Fibroblast of the aortic adventitia (primary cell): ENCODE results near the gene CAPZB. TPM values are rescaled to one million over a fixed set of nuclear protein-coding genes. Genes with fewer than 3 reads are reported as not detected.

Source experiments
- DNase-seq: peaks from one replicate; pipeline ENCODE4 v3.0.0-alpha.2; 2010; ENCODE audit warnings: low read depth
- H3K4me3 ChIP-seq: 2 replicates; pipeline ENCODE4 v1.5.1; 2011; ENCODE audit warnings: low read depth, mild to moderate bottlenecking, control low read depth, low read length, moderate library complexity
- total RNA-seq: library from RNA; depleted of rRNA; stranded (reverse); fragments of >200 nt; gene quantifications from 2 replicates; pipeline ENCODE4 v1.2.3, GENCODE V29; 2012; ENCODE audit warnings: low replicate concordance
- TF ChIP-seq, protein P1 (sequence below): IDR thresholded peaks from 2 replicates; pipeline ENCODE4 v1.5.1; 2011; ENCODE audit warnings: mild to moderate bottlenecking, low read length, control low read depth, inconsistent platforms; ENCODE audit not compliant: insufficient read depth

Gene CAPZB
- total RNA-seq, 1 donor = 232 TPM

DNA sequence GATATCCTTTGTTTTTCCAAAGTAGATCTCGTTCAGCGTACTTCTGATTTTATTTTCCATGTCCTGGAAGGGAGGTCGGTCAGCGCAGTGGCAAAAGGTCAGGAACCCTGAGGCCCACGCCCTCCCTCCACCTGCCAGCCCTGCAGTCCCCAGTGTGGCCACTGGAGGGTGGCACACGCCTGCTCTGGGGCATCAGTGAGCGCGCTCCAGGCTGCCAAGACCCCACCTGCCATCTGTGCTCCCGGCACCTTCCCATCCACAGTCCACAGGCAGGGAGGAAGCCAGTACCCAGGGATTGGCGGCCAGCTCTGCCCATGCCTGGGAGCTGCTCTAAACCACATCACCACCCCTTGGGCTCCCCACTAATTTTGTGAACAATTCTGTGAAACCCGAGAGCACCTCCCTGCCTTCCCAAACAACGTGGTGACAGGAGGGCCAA lies 140.9 kb downstream of the CAPZB start:
- TF ChIP-seq, protein P1, sequence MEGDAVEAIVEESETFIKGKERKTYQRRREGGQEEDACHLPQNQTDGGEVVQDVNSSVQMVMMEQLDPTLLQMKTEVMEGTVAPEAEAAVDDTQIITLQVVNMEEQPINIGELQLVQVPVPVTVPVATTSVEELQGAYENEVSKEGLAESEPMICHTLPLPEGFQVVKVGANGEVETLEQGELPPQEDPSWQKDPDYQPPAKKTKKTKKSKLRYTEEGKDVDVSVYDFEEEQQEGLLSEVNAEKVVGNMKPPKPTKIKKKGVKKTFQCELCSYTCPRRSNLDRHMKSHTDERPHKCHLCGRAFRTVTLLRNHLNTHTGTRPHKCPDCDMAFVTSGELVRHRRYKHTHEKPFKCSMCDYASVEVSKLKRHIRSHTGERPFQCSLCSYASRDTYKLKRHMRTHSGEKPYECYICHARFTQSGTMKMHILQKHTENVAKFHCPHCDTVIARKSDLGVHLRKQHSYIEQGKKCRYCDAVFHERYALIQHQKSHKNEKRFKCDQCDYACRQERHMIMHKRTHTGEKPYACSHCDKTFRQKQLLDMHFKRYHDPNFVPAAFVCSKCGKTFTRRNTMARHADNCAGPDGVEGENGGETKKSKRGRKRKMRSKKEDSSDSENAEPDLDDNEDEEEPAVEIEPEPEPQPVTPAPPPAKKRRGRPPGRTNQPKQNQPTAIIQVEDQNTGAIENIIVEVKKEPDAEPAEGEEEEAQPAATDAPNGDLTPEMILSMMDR = peak; percentile 95
- peak; percentile 48 for DNase-seq
- H3K4me3 ChIP-seq = no peak overlapping the region

DNA sequence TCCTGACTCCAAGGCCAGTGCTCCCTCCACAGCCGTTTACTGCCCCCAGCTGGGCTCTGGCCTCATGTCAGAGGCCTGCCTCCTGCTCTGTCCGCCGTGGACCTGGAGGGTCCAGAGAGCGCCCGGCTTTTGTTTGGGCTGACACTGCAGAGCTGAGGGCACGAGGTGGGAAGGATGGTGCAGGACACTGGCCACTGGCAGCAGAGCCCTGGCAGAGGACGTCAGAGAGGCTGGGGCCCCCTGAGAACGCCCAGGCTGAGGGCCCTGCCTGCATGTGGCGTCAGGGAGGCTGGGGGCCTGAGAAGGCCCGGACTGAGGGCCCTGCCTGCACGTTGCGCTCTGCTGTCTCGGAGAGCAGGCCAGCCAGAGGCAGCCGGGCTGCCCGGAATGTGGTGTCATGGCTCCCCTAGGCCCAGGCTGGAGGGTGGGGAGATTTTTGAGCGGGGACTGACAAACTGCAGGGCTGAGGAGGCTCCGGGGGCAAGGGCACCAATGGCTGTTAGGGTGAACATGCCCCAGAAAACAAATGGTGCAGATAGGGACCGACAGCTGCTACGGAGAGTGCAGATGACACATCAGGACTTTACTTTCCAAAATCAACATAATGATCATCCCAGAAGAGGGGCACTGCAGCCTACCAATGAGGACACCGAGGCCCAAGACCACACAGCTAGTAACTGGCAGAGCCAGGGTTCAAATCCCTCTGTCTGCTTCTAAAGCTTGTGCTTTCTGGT lies 141.6 kb downstream of the CAPZB start:
- no peak overlapping the region for H3K4me3 ChIP-seq
- DNase-seq = no peak
- TF ChIP-seq, protein P1 = no peak

DNA sequence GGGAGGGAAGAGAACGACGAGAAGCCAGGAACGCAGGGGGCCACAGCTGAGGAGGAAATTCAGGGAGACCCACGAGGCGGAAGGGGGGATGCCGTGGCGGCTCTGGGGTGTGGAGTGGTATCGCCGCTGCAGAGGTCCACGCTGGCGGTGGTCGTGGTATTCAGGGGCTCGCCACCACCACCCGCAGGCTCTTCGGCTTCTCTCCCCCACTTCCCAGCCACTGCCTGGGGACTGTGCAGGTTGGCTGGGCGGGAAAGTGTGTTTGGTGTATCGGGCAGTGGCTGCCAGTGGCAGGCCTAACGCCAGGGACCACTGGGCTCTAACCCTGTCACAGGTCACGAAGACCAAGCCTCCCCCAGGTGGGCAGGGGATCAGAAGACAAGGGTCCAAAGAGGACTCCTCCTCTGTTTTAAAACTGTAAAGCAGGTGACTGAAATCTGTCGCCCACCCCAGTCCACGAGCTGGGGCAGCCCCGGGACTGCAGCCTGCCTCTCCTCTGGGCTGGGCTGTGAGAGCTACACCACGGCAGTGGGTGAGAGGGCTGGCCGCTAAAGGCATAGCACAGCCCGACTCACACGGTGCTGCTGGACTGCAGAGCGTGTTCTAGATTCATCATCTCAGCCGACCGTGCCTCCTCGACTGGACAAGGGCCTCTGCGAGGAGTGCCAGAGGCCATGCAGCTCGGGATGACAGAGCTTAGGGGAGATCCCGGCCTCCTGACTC lies 142.3 kb downstream of the CAPZB start:
- DNase-seq = no peak
- TF ChIP-seq, protein P1 = no peak
- H3K4me3 ChIP-seq = no peak overlapping the region

DNA sequence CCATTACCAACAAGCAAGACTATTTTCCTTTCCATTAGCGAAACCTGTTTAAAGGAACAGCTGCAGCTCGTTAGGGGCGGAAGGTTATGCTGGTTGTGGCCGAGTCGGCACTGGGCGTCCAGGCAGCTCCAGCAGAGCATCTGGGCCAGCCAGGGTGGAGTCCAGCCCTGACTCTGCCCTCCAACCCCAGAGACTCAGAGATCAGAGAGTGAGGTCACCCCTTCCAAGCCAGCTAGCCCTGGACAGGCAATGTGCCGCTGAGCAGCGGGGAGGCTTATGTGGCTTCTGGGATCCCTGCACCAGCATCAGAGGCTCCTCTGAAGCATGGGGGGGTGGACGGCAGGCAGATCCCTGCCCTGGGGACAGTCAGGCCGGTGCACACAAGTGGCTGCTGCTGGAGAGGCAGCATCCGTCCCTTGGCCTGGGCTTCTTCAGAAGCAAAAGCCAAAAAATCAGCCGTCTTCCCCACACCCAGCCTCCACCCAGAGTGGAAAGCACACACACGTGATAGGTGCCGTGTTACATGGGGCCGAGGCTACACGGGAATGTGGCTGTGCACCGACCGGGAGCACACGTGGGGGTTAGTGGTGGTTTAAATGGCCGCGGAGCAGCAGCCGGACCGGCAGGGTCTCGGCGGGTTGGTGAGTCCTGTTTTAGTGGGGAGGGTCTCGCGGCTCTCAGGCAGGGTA lies 143.1 kb downstream of the CAPZB start:
- no peak overlapping the region for H3K4me3 ChIP-seq
- peak; percentile 67 for DNase-seq
- TF ChIP-seq, protein P1 = no peak

DNA sequence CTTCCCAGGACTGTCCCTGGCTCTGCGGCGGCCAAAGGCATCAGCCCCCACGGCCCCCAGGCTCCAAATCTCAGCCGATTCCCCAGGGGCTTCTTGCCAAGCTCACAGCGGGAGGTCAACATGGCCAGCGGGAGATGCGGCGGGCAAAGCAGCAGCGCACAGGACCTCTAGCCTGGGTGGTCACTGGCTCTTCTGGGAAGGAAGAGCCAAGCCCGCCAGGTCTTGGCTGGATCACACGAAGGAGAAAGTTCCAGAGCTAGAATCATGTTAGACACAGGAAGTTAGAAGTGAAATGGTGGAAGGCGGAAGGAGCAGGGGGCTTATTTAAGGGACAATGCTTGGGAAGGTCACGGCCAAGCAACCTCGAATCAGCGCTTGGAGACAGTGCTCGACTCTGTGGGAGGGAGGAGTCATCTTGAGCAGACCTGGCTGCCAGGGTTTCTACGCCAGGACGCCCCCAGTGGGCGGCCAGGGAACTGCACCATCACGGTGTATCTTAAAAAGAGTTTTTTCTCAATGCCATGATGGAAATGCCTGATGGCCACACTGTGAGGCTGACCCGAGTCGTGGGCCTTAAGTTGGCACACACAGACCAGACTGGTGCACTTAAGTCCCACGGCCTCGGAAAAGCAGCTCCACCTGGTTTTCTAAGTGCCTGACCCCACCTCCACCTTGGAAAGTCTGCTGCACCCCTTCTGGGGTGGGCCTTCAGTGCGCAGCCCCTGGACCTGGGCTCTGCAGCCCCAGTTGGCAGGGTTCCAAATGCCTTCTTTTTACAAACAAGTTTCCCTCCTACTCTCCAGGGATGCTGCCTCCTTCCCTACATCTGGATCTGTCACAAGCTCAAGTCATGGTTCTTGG lies 143.9 kb downstream of the CAPZB start:
- peak; percentile 77 for DNase-seq
- TF ChIP-seq, protein P1 = peak; percentile 97
- H3K4me3 ChIP-seq = no peak overlapping the region

DNA sequence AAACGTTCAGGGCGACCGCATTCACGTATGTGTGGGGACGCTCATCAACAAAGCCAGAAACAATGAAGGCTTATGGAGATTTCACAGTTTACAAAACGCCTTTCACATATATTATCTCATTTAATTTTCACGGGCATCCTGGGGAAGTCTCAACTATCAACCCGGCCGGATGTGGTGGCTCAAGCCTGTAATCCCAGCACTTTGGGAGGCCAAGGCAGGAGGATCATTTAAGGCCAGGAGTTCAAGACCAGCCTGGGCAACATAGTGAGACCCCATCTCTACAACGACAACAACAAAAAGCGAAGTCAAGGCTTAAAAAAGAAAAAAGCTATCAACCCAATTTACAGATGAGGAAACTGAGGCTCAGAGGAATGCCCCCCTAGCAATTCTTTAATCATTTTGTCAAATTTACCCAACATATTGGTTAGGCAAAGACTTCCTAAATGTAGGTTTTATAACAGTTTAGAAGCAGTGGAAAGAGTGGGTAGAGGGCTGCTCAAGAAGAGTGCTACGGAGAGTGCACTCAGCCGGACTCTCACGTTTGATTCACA lies 144.9 kb downstream of the CAPZB start:
- H3K4me3 ChIP-seq = no peak overlapping the region
- DNase-seq = no peak
- TF ChIP-seq, protein P1 = no peak
